HEK293 (cell line): ENCODE measurements around the gene CDK4.

Experiments
- ZNF274 ChIP-seq, 2 experiments: fragments of 200-500 bp in 1 of 2; fragments of 450-650 bp in 1 of 2; sonication (Bioruptor generic) in 1 of 2; formaldehyde crosslinking in 1 of 2; IDR thresholded peaks; 2 replicates each; pipeline versions ENCODE4 v1.5.1 to v1.6.1; 2014 to 2016; ENCODE audit warnings: borderline replicate concordance in 1 of 2, inconsistent platforms in 1 of 2, low read length in 1 of 2, missing biosample characterization in 1 of 2, missing genetic modification characterization in 1 of 2
- ZNF768 ChIP-seq: fragments of 450-650 bp; formaldehyde crosslinking; IDR thresholded peaks from 2 replicates; pipeline ENCODE4 v1.5.1; 2018; ENCODE audit warnings: missing biosample characterization, mild to moderate bottlenecking, missing genetic modification characterization
- TF ChIP-seq, protein P1 (sequence below): fragments of 450-650 bp; formaldehyde crosslinking; IDR thresholded peaks from 2 replicates; pipeline ENCODE4 v1.5.1; 2016; ENCODE audit warnings: missing biosample characterization, missing genetic modification characterization
- TF ChIP-seq, protein P2 (sequence below): fragments of 450-650 bp; formaldehyde crosslinking; IDR thresholded peaks from 2 replicates; pipeline ENCODE4 v1.5.1; 2016; ENCODE audit warnings: missing biosample characterization, missing genetic modification characterization

GRCh38 chr12:57745485-57745881, 6.6 kb downstream of the CDK4 start:
- no peak for TF ChIP-seq ZNF274 (IDR thresholded peaks at IDR 0.05; ENCODE audit: low read length)
- TF ChIP-seq ZNF274 (tag by site-specific recombination; IDR thresholded peaks at IDR 0.05; ENCODE audit: borderline replicate concordance) = no peak
- TF ChIP-seq, protein P1, sequence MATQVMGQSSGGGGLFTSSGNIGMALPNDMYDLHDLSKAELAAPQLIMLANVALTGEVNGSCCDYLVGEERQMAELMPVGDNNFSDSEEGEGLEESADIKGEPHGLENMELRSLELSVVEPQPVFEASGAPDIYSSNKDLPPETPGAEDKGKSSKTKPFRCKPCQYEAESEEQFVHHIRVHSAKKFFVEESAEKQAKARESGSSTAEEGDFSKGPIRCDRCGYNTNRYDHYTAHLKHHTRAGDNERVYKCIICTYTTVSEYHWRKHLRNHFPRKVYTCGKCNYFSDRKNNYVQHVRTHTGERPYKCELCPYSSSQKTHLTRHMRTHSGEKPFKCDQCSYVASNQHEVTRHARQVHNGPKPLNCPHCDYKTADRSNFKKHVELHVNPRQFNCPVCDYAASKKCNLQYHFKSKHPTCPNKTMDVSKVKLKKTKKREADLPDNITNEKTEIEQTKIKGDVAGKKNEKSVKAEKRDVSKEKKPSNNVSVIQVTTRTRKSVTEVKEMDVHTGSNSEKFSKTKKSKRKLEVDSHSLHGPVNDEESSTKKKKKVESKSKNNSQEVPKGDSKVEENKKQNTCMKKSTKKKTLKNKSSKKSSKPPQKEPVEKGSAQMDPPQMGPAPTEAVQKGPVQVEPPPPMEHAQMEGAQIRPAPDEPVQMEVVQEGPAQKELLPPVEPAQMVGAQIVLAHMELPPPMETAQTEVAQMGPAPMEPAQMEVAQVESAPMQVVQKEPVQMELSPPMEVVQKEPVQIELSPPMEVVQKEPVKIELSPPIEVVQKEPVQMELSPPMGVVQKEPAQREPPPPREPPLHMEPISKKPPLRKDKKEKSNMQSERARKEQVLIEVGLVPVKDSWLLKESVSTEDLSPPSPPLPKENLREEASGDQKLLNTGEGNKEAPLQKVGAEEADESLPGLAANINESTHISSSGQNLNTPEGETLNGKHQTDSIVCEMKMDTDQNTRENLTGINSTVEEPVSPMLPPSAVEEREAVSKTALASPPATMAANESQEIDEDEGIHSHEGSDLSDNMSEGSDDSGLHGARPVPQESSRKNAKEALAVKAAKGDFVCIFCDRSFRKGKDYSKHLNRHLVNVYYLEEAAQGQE (tag by site-specific recombination) = no peak
- TF ChIP-seq, protein P2, sequence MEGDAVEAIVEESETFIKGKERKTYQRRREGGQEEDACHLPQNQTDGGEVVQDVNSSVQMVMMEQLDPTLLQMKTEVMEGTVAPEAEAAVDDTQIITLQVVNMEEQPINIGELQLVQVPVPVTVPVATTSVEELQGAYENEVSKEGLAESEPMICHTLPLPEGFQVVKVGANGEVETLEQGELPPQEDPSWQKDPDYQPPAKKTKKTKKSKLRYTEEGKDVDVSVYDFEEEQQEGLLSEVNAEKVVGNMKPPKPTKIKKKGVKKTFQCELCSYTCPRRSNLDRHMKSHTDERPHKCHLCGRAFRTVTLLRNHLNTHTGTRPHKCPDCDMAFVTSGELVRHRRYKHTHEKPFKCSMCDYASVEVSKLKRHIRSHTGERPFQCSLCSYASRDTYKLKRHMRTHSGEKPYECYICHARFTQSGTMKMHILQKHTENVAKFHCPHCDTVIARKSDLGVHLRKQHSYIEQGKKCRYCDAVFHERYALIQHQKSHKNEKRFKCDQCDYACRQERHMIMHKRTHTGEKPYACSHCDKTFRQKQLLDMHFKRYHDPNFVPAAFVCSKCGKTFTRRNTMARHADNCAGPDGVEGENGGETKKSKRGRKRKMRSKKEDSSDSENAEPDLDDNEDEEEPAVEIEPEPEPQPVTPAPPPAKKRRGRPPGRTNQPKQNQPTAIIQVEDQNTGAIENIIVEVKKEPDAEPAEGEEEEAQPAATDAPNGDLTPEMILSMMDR (tag by site-specific recombination) = no peak
- no peak for TF ChIP-seq ZNF768 (tag by site-specific recombination)
